Chondrocyte (in vitro differentiated cells): ENCODE results near the gene PRPF31. TPM values are rescaled to one million over a fixed set of nuclear protein-coding genes. Genes with fewer than 3 reads are reported as not detected.

ENCODE experiments used
- DNase-seq: peaks from one replicate; pipeline ENCODE4 v3.0.0; 2021; ENCODE audit warnings: mixed read lengths, low spot score
- H3K27ac Mint-ChIP-seq: one replicate; pipeline ENCODE4 v1.8.0; 2021; ENCODE audit warnings: mild to moderate bottlenecking, moderate library complexity, mixed read lengths; ENCODE audit not compliant: unreplicated experiment
- H3K27me3 Mint-ChIP-seq: 2 replicates; pipeline ENCODE4 v1.8.0; 2021; ENCODE audit warnings: low read depth, mixed read lengths
- H3K36me3 Mint-ChIP-seq: 2 replicates; pipeline ENCODE4 v1.8.0; 2021; ENCODE audit warnings: low read depth, mixed read lengths
- H3K4me1 Mint-ChIP-seq: 2 replicates; pipeline ENCODE4 v1.8.0; 2021; ENCODE audit warnings: low read depth, mild to moderate bottlenecking, mixed read lengths
- H3K4me3 Mint-ChIP-seq: one replicate; pipeline ENCODE4 v1.8.0; 2021; ENCODE audit warnings: mild to moderate bottlenecking, moderate library complexity, mixed read lengths; ENCODE audit not compliant: unreplicated experiment
- H3K9me3 Mint-ChIP-seq: 2 replicates; pipeline ENCODE4 v1.8.0; 2021; ENCODE audit warnings: low read depth, mixed read lengths
- CTCF ChIP-seq: fragments of 200-600 bp; sonication (generic); IDR thresholded peaks from 2 replicates; pipeline ENCODE4 v1.5.0; 2021; ENCODE audit warnings: antibody characterized with exemption, mild to moderate bottlenecking, moderate library complexity
- long read RNA-seq: library from polyadenylated mRNA; stranded (forward); transcript quantifications from one replicate; pipeline ENCODE4 v2.0.0, GENCODE V29; 2021
- total RNA-seq: library from RNA; stranded (reverse); gene quantifications from 3 replicates; pipeline ENCODE4 v1.2.1, GENCODE V29; 2021

The PRPF31 gene
- 45.8 to 62.5 TPM (median 45.9 TPM) in 3 replicates for total RNA-seq
- long read RNA-seq, transcript PRPF31-201 (14 exons, 2,126 nt): major isoform, 118 of 148 reads
- long read RNA-seq, partial matches to known transcripts: 11 of 148 reads
- long read RNA-seq, other reads (novel, unspliced or antisense): 19 of 148 reads

- H3K4me1 Mint-ChIP-seq: peaks cover 32% of the 10 kb centered on the region
- H3K36me3 Mint-ChIP-seq: peaks cover 6% of the 10 kb centered on the region
- no peaks in the 10 kb centered on the region for H3K27me3 Mint-ChIP-seq
- peak; percentile 8 for TF ChIP-seq CTCF
- H3K9me3 Mint-ChIP-seq: no peaks in the 10 kb centered on the region
- peak within 1 kb of the TSS; percentile 96 for H3K27ac Mint-ChIP-seq
- H3K4me3 Mint-ChIP-seq: peak within 1 kb of the TSS; percentile 85
- no peak for DNase-seq
Measured at GRCh38 chr19:54115109-54116063, at the start of gene PRPF31, which contains the start of gene TFPT. PRPF31 (plus strand) TSS chr19:54115754; CDS start chr19:54118279, 2,525 bp downstream. TFPT (minus strand) TSS chr19:54115657; CDS start chr19:54115269, 388 bp downstream.

GRCh38 chr19:54069470-54069869 lies 46.1 kb upstream of the PRPF31 start:
- H3K27ac Mint-ChIP-seq: no peak overlapping the region
- H3K36me3 Mint-ChIP-seq: no peaks in the 10 kb centered on the region
- no peaks in the 10 kb centered on the region for H3K4me1 Mint-ChIP-seq
- no peak overlapping the region for H3K4me3 Mint-ChIP-seq
- peaks cover 17% of the 10 kb centered on the region for H3K9me3 Mint-ChIP-seq
- DNase-seq: no peak
- no peaks in the 10 kb centered on the region for H3K27me3 Mint-ChIP-seq
- TF ChIP-seq CTCF: no peak

GRCh38 chr19:54073829-54074228 lies 41.7 kb upstream of the PRPF31 start:
- DNase-seq: no peak
- no peak for TF ChIP-seq CTCF
- peaks cover 10% of the 10 kb centered on the region for H3K9me3 Mint-ChIP-seq
- H3K4me1 Mint-ChIP-seq: no peaks in the 10 kb centered on the region
- H3K27ac Mint-ChIP-seq: no peak overlapping the region
- H3K36me3 Mint-ChIP-seq: peaks cover 2% of the 10 kb centered on the region
- H3K4me3 Mint-ChIP-seq: no peak overlapping the region
- no peaks in the 10 kb centered on the region for H3K27me3 Mint-ChIP-seq

- Mint-ChIP-seq H3K27ac (no peak overlapping the region), H3K9me3 (peaks cover under 1% of the 10 kb centered on the region), H3K36me3 (peaks cover 2% of the 10 kb centered on the region), H3K27me3 (no peaks in the 10 kb centered on the region), H3K4me1 (no peaks in the 10 kb centered on the region), H3K4me3 (no peak overlapping the region)
- DNase-seq: no peak
- no peak for TF ChIP-seq CTCF
Measured at GRCh38 chr19:54074851-54075250, 40.7 kb upstream of the PRPF31 start.

- Mint-ChIP-seq H3K27me3 (no peaks in the 10 kb centered on the region), H3K36me3 (peaks cover 2% of the 10 kb centered on the region), H3K9me3 (peaks cover 3% of the 10 kb centered on the region), H3K4me3 (no peak overlapping the region), H3K4me1 (no peaks in the 10 kb centered on the region), H3K27ac (no peak overlapping the region)
- no peak for TF ChIP-seq CTCF
- DNase-seq: no peak
Measured at GRCh38 chr19:54077334-54077733, 38.2 kb upstream of the PRPF31 start.
